ENCODE measurements around the gene SLC12A9. TPM values are rescaled to one million over a fixed set of nuclear protein-coding genes. Genes with fewer than 3 reads are reported as not detected.

SLC12A9 gene
- total and polyA plus RNA-seq, 12 donors: 4.8 to 15.7 (median 7.3) TPM

DNA sequence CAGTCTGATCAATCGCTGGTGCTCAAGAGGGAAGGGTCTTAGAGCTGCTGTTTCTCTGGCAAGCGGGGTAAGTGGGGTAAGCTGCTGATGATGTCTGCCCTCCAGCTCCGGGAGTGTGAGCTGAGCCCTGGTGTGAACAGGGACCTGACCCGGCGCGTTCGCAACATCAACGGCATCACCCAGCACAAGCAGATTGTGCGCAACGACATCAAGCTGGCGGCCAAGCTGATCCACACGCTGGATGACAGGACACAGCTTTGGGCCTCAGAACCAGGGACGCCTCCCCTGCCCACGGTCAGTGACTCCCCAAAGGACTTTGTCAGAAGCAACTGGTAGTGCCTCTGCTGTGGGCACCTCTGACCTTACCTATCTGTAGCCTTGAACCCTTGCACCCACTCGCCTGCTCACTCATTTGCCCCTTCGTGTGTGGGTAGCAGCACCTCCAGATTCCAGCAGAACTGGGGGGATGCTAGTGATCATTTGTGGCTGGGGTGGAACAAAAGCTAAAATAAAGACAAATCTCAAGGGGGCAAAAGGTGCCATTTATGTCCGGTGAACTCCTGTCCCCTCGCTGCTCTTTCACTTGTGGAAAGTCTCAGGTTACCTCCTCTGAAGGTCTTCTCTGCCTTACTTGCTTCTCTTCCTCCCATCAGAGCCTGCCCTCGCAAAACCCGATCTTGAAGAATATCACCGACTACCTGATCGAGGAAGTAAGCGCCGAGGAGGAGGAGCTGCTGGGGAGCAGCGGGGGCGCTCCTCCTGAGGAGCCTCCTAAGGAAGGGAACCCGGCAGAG, 33.8 kb downstream of the SLC12A9 start:
- Histone ChIP-seq H3K4me1 (peaks cover 16 to 43% (median 31%) of the 10 kb centered on the region in 9 donors), H3K27me3 (peaks cover 0 to 9% (median 0%) of the 10 kb centered on the region in 7 donors), H3K27ac (peak overlapping the region in 2 of 10 donors; percentile 41 to 90), H3K36me3 (peaks cover 6 to 75% (median 63%) of the 10 kb centered on the region in 9 donors), H3K9me3 (no peaks in the 10 kb centered on the region), H3K4me3 (no peak overlapping the region)
- intact Hi-C loops (cut with DNase I): no loop called here
- WGBS, 2 donors: 88 to 91% methylated on average over 27 of the region's 27 CpGs
- no peak for ATAC-seq
- no peak for TF ChIP-seq CTCF (IDR thresholded peaks at IDR 0.05)
- DNase-seq: no peak

DNA sequence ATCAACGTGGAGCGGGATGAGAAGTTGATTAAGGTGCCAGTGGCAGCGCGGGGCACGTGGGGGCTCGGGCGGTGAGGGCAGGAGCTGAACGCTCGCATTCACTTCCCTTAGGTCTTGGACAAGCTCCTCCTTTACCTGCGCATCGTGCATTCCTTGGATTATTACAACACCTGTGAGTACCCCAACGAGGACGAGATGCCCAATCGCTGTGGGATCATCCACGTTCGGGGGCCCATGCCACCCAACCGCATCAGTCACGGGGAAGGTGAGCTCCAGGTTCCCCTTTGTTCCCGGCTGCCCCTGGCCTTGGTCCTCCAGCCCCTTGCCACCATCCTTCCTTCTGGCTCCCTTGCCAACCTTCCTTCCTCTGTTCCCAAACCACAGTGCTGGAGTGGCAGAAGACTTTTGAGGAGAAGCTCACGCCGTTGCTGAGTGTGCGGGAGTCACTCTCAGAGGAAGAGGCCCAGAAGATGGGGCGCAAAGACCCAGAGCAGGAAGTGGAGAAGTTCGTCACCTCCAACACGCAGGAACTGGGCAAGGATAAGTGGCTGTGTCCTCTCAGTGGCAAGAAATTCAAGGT, 34.5 kb downstream of the SLC12A9 start:
- no peak for TF ChIP-seq CTCF (IDR thresholded peaks at IDR 0.05)
- 84% methylated on average over 25 of the region's 25 CpGs for WGBS, 2 donors
- no peak for DNase-seq
- Histone ChIP-seq H3K9me3 (no peaks in the 10 kb centered on the region), H3K27me3 (peaks cover 0 to 16% (median 0%) of the 10 kb centered on the region in 7 donors), H3K27ac (peak overlapping the region in 3 of 10 donors; percentile 40 to 90 (median 41)), H3K4me3 (peak overlapping the region in 1 of 10 donors; percentile 30), H3K36me3 (peaks cover 6 to 68% (median 56%) of the 10 kb centered on the region in 9 donors), H3K4me1 (peaks cover 16 to 45% (median 31%) of the 10 kb centered on the region in 9 donors)
- intact Hi-C loops (cut with DNase I): no loop called here
- no peak for ATAC-seq

GRCh38 chr7:100887516-100888290, 35.2 kb downstream of the SLC12A9 start:
- WGBS, 2 donors: 56 to 60% methylated on average over 21 of the region's 21 CpGs
- ATAC-seq (no peak), DNase-seq (no peak)
- H3K4me1 ChIP-seq: peaks cover 16 to 45% (median 31%) of the 10 kb centered on the region in 9 donors
- intact Hi-C loops (cut with DNase I): loop anchor here in 2 of 10 donors (2.0 kb wide), 1 partner anchor 13 kb away; the partner anchor contains the start of gene SRRT (in 2 of the 2)
- H3K4me3 ChIP-seq: peak overlapping the region in 2 of 10 donors; percentile 30 to 81
- no peak for TF ChIP-seq CTCF (IDR thresholded peaks at IDR 0.05)
- no peaks in the 10 kb centered on the region for H3K9me3 ChIP-seq
- H3K27ac ChIP-seq: peak overlapping the region in 4 of 10 donors; percentile 19 to 90 (median 40)
- H3K36me3 ChIP-seq: peaks cover 6 to 62% (median 49%) of the 10 kb centered on the region in 9 donors
- peaks cover 0 to 23% (median 0%) of the 10 kb centered on the region in 7 donors for H3K27me3 ChIP-seq

Data from heart right ventricle (tissue), 16 donors.